Rectal smooth muscle tissue (tissue), 1 donor: ENCODE data around the gene CTXND1.

Source experiments
- H3K27ac ChIP-seq: one replicate; pipeline ENCODE4 v1.7.0; 2013; ENCODE audit warnings: low read depth, low read length, inconsistent platforms
- H3K27me3 ChIP-seq: one replicate; pipeline ENCODE4 v1.7.0; 2013; ENCODE audit warnings: low read length; ENCODE audit not compliant: control insufficient read depth, insufficient read depth
- H3K36me3 ChIP-seq: one replicate; pipeline ENCODE4 v1.7.0; 2013; ENCODE audit warnings: low read length; ENCODE audit not compliant: control insufficient read depth, insufficient read depth
- H3K4me1 ChIP-seq: one replicate; pipeline ENCODE4 v1.7.0; 2013; ENCODE audit warnings: low read length; ENCODE audit not compliant: control insufficient read depth, insufficient read depth
- H3K4me3 ChIP-seq: one replicate; pipeline ENCODE4 v1.7.0; 2013; ENCODE audit warnings: low read length
- H3K9ac ChIP-seq: one replicate; pipeline ENCODE4 v1.7.0; 2013; ENCODE audit warnings: low read length

The CTXND1 gene

DNA sequence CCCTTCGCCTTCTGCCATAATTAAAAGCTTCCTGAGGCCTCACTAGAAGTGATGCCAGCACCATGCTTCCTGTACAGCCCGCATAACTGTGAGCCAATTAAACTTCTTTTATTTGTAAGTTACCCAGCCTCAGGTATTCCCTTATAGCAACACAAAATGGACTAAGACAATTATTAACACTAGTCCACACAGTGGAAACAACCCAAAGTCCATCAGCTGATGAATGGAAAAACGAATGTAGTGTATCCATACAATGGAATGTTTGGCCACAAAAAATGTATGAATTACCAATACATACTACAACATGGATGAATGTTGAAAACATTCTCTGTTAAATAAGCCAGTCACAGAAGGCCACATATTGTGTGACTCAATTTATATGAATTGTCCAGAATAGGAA lies 22.5 kb upstream of the CTXND1 start:
- H3K4me1 ChIP-seq: no peaks in the 10 kb centered on the region
- H3K4me3 ChIP-seq: no peak overlapping the region
- no peak overlapping the region for H3K27ac ChIP-seq
- no peaks in the 10 kb centered on the region for H3K36me3 ChIP-seq
- H3K27me3 ChIP-seq: no peaks in the 10 kb centered on the region
- no peak overlapping the region for H3K9ac ChIP-seq

DNA sequence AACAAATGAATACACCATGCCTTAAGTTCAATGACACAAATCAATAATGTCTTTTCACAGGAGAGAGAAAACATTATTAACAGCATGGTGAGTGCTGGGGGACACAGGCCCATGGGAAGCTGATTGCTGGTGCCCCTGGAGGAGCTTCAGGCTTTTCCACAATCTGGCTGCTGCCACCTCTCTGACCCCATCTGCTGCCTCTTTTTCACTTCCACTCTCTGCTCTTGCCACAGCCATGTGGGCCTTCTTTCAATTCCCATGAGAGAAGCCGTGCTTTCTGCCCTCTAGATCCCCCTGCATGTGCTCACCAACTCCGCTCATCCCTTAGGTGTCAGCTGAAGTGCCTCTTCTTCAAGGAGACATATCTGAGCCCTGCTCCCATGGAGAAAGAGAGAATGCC lies 21.0 kb upstream of the CTXND1 start:
- no peaks in the 10 kb centered on the region for H3K36me3 ChIP-seq
- no peak overlapping the region for H3K27ac ChIP-seq
- no peak overlapping the region for H3K9ac ChIP-seq
- H3K27me3 ChIP-seq: no peaks in the 10 kb centered on the region
- H3K4me1 ChIP-seq: no peaks in the 10 kb centered on the region
- no peak overlapping the region for H3K4me3 ChIP-seq

DNA sequence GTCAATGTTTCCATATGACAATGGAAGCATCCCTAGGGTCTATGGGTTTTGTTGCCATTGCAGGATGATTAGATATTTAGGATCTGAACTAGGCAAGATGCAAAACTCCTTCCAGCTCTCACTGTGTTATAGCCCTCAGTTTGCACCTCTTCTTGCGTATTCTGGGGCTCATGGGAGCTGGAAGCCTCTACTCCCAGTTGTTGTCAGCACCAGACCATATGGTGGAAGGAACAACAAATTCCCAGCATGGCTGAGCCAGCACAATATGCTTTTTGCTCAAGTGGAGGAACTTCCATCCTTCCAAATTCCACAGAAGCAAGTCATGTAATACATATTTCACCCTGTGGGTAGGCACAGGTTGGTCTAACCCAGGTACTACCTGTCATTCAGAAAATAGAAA lies 18.5 kb upstream of the CTXND1 start:
- Histone ChIP-seq H3K4me1 (no peaks in the 10 kb centered on the region), H3K27me3 (no peaks in the 10 kb centered on the region), H3K4me3 (no peak overlapping the region), H3K9ac (no peak overlapping the region), H3K27ac (no peak overlapping the region), H3K36me3 (no peaks in the 10 kb centered on the region)

DNA sequence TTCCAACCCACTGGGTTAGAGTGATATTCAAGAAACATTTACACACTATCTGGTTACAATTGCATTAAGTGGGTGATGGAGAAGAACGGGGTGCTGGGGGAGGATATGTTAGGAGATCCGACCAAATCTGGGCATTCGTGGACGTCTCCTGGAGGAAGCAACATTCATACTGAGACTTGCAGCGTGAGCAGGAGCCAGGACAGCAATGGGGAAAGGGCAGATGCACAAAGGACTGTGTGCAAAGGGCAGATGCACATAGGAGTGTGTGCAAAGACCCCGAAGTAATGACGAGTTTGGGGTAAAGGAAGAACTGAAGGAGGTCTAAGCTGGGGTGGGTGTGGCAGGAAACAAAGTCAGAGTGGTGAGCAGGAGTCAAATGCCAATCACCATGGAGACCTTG lies 16.1 kb upstream of the CTXND1 start:
- Histone ChIP-seq H3K27ac (no peak overlapping the region), H3K36me3 (no peaks in the 10 kb centered on the region), H3K4me3 (no peak overlapping the region), H3K4me1 (no peaks in the 10 kb centered on the region), H3K27me3 (no peaks in the 10 kb centered on the region), H3K9ac (no peak overlapping the region)

DNA sequence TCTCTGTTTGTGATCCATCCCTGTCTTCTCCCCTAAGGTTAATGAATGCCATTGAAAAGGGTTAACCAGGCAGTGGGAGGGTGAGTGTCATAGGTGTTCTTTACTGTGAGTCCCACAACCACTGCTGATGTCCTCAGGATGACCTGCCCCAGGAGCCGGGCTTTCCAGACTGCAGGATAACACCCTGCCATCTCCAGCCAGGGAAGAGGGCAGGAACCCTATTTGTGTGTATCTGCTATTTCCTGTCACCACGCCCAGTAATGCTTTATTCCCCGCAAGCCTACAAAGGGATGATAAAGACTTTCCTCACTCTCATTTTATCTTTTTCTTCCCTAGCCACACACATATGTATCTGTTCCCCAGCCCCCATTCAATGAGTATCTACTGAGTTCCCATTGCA lies 15.6 kb upstream of the CTXND1 start:
- no peak overlapping the region for H3K9ac ChIP-seq
- no peaks in the 10 kb centered on the region for H3K36me3 ChIP-seq
- H3K4me1 ChIP-seq: no peaks in the 10 kb centered on the region
- no peaks in the 10 kb centered on the region for H3K27me3 ChIP-seq
- H3K4me3 ChIP-seq: no peak overlapping the region
- H3K27ac ChIP-seq: no peak overlapping the region

DNA sequence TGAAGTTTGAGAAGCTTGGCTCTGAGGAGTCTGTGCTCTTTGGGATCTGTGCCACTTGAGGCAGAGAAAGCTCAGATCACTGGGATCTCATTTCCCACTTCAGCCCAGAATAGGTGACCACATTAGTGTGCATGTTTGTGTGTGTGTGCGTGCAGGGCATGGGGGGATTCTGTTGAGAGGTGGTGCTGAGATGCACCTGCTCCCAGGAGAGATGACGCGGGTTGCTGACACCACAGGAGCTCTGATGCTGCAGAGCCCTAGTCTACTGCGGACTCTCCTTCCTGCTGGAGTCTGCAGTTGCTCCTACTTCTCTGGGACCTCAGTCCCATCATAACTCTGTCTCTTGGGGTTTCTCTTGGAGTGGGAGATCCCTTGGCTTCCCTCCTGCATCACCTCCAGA lies 14.7 kb upstream of the CTXND1 start:
- no peaks in the 10 kb centered on the region for H3K4me1 ChIP-seq
- H3K9ac ChIP-seq: no peak overlapping the region
- no peak overlapping the region for H3K4me3 ChIP-seq
- no peaks in the 10 kb centered on the region for H3K27me3 ChIP-seq
- no peaks in the 10 kb centered on the region for H3K36me3 ChIP-seq
- H3K27ac ChIP-seq: no peak overlapping the region

DNA sequence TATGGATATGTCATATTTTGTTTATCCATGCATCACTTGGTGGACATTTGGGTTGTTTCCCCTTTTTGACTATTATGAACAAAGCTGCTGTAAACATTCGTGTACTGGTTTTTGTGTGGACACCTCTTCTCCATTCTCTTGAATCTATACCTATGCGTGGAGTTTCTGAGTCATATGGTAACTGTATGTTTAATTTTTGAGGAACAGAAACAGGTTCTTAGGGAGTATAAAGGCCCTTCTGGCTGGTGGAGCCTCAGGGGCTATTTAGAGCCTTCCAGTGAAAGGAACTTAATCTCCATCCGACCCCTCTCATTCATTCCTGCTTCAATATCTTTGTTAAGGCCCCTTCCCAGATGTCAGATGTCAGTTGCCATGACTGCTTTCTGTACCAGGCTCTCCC lies 14.1 kb upstream of the CTXND1 start:
- H3K4me3 ChIP-seq: no peak overlapping the region
- H3K27me3 ChIP-seq: no peaks in the 10 kb centered on the region
- no peaks in the 10 kb centered on the region for H3K4me1 ChIP-seq
- no peak overlapping the region for H3K27ac ChIP-seq
- no peaks in the 10 kb centered on the region for H3K36me3 ChIP-seq
- no peak overlapping the region for H3K9ac ChIP-seq

DNA sequence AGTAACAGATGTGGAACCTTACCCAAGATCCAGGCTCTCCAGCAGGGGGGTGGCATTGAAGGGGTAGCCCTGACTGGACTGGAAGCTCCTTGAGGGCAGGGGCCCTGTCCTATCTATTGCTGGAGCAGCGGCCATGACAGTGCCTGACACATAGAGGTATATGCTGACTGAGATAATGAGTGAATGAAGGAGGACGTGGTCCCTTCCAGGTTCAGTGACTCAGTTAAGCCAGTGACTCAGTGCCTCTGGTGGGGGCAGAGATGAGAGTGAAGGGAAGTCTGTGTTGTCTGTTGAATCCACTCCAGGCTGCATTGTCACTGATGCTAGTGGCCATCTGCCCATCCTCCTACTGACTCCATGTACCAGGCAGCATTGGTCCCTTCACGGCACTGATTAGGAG lies 13.0 kb upstream of the CTXND1 start:
- no peaks in the 10 kb centered on the region for H3K36me3 ChIP-seq
- H3K4me1 ChIP-seq: no peaks in the 10 kb centered on the region
- H3K27ac ChIP-seq: no peak overlapping the region
- no peak overlapping the region for H3K9ac ChIP-seq
- peaks cover under 1% of the 10 kb centered on the region for H3K27me3 ChIP-seq
- H3K4me3 ChIP-seq: no peak overlapping the region

DNA sequence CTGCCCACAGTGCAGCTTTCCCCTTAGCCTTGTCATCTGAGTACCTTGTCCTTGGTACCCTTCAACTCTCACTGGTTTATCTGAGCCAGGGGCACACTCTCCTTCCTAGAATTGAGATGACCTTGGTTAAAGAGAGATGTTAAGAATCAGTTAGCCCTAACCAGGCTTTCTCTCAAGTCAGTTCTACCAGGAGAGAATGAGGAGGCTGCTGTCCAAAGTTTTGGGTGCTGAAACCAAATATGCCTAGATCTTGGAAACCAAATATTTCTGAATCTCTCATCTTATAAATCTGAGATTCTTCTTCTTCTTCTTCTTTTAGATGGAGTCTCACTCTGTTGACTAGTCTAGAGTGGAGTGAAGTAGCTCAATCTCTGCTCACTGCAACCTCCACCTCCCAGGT lies 12.0 kb upstream of the CTXND1 start:
- Histone ChIP-seq H3K27ac (no peak overlapping the region), H3K9ac (no peak overlapping the region), H3K4me3 (no peak overlapping the region), H3K4me1 (no peaks in the 10 kb centered on the region), H3K36me3 (no peaks in the 10 kb centered on the region), H3K27me3 (peaks cover 5% of the 10 kb centered on the region)

DNA sequence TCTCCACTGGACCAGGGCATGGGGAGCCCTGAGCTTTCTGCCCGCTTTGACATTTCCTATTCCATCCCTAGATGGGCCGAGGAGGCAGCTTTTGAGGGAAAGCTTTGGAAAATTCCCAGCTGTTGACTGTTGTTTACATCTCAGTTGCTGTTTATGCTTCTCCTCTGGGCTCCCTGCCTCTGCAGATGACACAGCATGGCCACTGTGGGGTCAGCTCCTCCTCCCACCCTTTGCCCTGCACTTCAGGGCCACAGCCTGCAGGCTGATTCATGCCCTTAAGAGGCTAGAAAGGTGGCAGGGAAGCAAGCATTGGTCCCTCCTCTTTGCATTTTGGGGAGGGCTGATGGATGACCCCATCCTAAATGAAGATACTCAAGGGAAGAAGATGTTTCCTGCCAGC lies 8.5 kb upstream of the CTXND1 start:
- Histone ChIP-seq H3K36me3 (no peaks in the 10 kb centered on the region), H3K4me1 (no peaks in the 10 kb centered on the region), H3K27me3 (peaks cover 11% of the 10 kb centered on the region), H3K9ac (no peak overlapping the region), H3K4me3 (no peak overlapping the region), H3K27ac (no peak overlapping the region)

DNA sequence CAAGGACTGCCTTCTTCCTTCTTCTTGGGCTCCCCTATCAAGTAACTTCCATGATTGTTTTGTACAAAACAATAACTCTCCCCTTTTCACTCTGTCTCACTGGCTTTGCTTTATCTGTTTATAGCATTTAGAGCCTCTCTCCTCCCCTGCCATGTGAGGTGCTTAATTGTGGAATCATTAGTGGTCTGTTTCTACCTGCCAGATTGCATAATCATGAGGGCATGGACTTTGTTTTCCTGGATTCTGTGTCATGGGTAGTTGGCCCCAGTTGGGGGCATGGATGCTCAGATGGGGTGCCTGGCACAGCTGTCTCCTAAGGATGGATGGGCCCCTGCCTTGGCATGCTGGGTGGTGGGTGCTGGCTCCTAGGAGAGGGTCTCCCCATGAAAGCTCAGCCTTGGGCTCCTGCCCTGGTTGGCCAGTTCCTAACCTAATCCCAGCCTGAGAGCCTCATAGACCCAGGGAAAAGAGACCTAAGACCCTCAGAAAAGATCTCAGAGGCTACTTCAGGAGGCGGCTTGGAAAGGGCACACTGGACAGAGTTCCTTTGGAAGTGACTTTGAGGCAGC lies 8.0 kb upstream of the CTXND1 start:
- Histone ChIP-seq H3K27me3 (peaks cover 11% of the 10 kb centered on the region), H3K36me3 (no peaks in the 10 kb centered on the region), H3K4me3 (no peak overlapping the region), H3K9ac (no peak overlapping the region), H3K27ac (no peak overlapping the region), H3K4me1 (no peaks in the 10 kb centered on the region)

DNA sequence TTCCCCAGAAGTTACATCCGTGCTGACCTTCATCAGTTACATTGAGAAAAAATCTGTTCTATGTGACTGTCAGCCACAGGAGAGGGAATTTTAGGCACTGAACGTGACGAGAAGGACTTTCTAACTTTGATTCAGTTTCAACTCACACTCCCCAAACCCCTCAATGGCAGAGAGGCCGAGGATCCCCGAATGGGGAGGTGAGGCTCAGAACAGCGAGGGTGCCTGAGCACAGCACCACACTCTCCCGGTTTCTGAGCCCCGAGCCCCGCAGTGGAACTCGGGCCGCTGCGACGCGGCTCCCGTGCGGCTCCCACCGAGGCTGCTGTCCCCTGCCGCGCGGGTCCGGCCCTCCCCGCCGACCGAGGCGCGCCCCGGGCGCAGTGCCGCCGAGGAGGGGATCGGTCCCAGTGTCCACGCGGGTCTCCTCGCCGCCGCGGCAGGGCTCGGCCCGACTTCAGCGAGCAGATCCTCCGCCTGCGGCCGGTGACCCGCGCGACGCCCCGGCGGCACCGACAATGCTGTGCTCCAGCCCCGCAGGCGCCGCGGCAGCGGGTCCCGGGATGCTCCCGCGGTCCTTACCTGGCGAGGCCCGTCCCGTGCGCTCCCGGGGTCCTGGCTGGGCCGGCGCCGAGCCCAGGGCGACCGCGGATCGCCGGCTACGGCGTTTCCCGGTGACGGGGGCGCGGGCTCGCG lies 439 bp downstream of the CTXND1 start:
- no peak overlapping the region for H3K27ac ChIP-seq
- H3K4me1 ChIP-seq: no peaks in the 10 kb centered on the region
- peaks cover 11% of the 10 kb centered on the region for H3K27me3 ChIP-seq
- H3K36me3 ChIP-seq: no peaks in the 10 kb centered on the region
- peak overlapping the region; percentile 43 for H3K4me3 ChIP-seq
- H3K9ac ChIP-seq: no peak overlapping the region
